Endothelial cell of umbilical vein (primary cell): ENCODE measurements around the gene UGT1A7. TPM values are rescaled to one million over a fixed set of nuclear protein-coding genes. Genes with fewer than 3 reads are reported as not detected.

Source experiments
- BruUV-seq: library from RNA; stranded (reverse); fragments of 400-500 nt; replicated peaks from 2 replicates; lab custom pipeline; 2021; lab: Mats Ljungman, UMichigan
- CTCF ChIA-PET: fragments of 300-600, 350-600 bp; sonication (Branson Sonifier 250); formaldehyde crosslinking; loops from one replicate; lab custom pipeline; 2021; ENCODE audit warnings: antibody characterized with exemption, inconsistent platforms; lab: Charles Lee
- POLR2A ChIA-PET: fragments of 300-600, 350-600 bp; sonication (Branson Sonifier 250); formaldehyde crosslinking; loops from one replicate; lab custom pipeline; 2021; ENCODE audit warnings: antibody characterized with exemption, inconsistent platforms; lab: Charles Lee
- DNase-seq: peaks from one replicate; pipeline ENCODE4 v3.0.0-alpha.2; 2011; ENCODE audit warnings: low read depth, low spot score
- FAIRE-seq: peaks from 2 replicates; lab custom pipeline; 2011; peaks lifted over from hg19 to GRCh38; lab: Jason Lieb, UNC
- H2AFZ ChIP-seq: 2 replicates; pipeline ENCODE4 v1.6.0; 2012; ENCODE audit warnings: low read depth, low read length, control low read depth, inconsistent platforms
- H3K27ac ChIP-seq: 2 replicates; pipeline ENCODE4 v1.5.1; 2011; ENCODE audit warnings: low read depth, mild to moderate bottlenecking, control low read depth, low read length, moderate library complexity; ENCODE audit not compliant: insufficient read depth
- H3K27me3 ChIP-seq, 2 experiments: 2 replicates each; pipeline versions ENCODE4 v1.6.0 to v1.6.1; 2011; ENCODE audit warnings: low read length in 2 of 2, mixed read lengths in 1 of 2; ENCODE audit not compliant: control insufficient read depth in 2 of 2, insufficient read depth in 2 of 2
- H3K36me3 ChIP-seq, 2 experiments: 2 replicates in 1 of 2; 3 replicates in 1 of 2; pipeline ENCODE4 v1.5.1; 2011; ENCODE audit warnings: low read length in 2 of 2, mild to moderate bottlenecking in 1 of 2, moderate library complexity in 1 of 2; ENCODE audit not compliant: control insufficient read depth in 2 of 2, insufficient read depth in 2 of 2; ENCODE audit errors: extremely low read depth in 1 of 2
- H3K4me1 ChIP-seq: 3 replicates; pipeline ENCODE4 v1.5.1; 2011; ENCODE audit warnings: mild to moderate bottlenecking, low read length; ENCODE audit not compliant: control insufficient read depth, insufficient read depth; ENCODE audit errors: extremely low read depth
- H3K4me2 ChIP-seq: 2 replicates; pipeline ENCODE4 v1.6.1; 2011; ENCODE audit warnings: low read length, control low read depth, mixed read lengths; ENCODE audit not compliant: insufficient read depth
- H3K4me3 ChIP-seq, 3 experiments: fragments of 200-600 bp in 1 of 3; sonication (generic), shearing (Covaris generic) in 1 of 3; replicated peaks in 1 of 3; 2 replicates each; pipeline ENCODE4 v1.5.1; 2011 to 2016; ENCODE audit warnings: control low read depth in 3 of 3, low read length in 3 of 3, mild to moderate bottlenecking in 2 of 3, inconsistent platforms in 1 of 3, low read depth in 1 of 3, moderate library complexity in 1 of 3; ENCODE audit not compliant: insufficient read depth in 1 of 3
- H3K79me2 ChIP-seq: 2 replicates; pipeline ENCODE4 v1.6.0; 2012; ENCODE audit warnings: low read length, inconsistent platforms; ENCODE audit not compliant: control insufficient read depth, insufficient read depth
- H3K9ac ChIP-seq: replicated peaks from 2 replicates; pipeline ENCODE3; 2011; ENCODE audit warnings: low read length, control low read depth; ENCODE audit not compliant: insufficient read depth; ENCODE audit errors: extremely low read depth
- H3K9me1 ChIP-seq: replicated peaks from 3 replicates; pipeline ENCODE4 v1.6.0; 2011; ENCODE audit warnings: mild to moderate bottlenecking, low read length; ENCODE audit not compliant: control insufficient read depth, insufficient read depth; ENCODE audit errors: extremely low read depth
- H3K9me3 ChIP-seq: replicated peaks from 2 replicates; pipeline ENCODE4 v1.5.1; 2012; ENCODE audit warnings: low read length, inconsistent platforms; ENCODE audit not compliant: control insufficient read depth, insufficient read depth
- H4K20me1 ChIP-seq: replicated peaks from 2 replicates; pipeline ENCODE3; 2011; ENCODE audit warnings: mild to moderate bottlenecking, low read length; ENCODE audit not compliant: control insufficient read depth, insufficient read depth; ENCODE audit errors: extremely low read depth
- CTCF ChIP-seq, 2 donors: IDR thresholded peaks; 1 replicate in 1 of 2; 2 replicates in 1 of 2; pipeline ENCODE4 v1.5.1; 2011; ENCODE audit warnings: low read length in 2 of 2, mild to moderate bottlenecking in 2 of 2, moderate library complexity in 2 of 2, control low read depth in 1 of 2, inconsistent platforms in 1 of 2, low read depth in 1 of 2; ENCODE audit not compliant: insufficient read depth in 1 of 2; ENCODE audit errors: extremely low read depth in 1 of 2
- EZH2 ChIP-seq: IDR thresholded peaks from 2 replicates; pipeline ENCODE4 v1.6.1; 2012; ENCODE audit warnings: borderline replicate concordance, low read depth, mild to moderate bottlenecking, moderate library complexity, low read length, inconsistent platforms; ENCODE audit not compliant: severe bottlenecking
- FOS ChIP-seq: IDR thresholded peaks from 2 replicates; pipeline ENCODE4 v1.6.1; 2011; ENCODE audit warnings: mild to moderate bottlenecking, low read length, moderate library complexity, borderline replicate concordance; ENCODE audit not compliant: insufficient read depth
- GATA2 ChIP-seq: IDR thresholded peaks from 2 replicates; pipeline ENCODE4 v1.7.0; 2011; ENCODE audit warnings: low read depth, mild to moderate bottlenecking, moderate library complexity, mixed read lengths, low read length; ENCODE audit not compliant: insufficient read length, insufficient read depth
- JUN ChIP-seq: IDR thresholded peaks from 2 replicates; pipeline ENCODE4 v1.6.1; 2011; ENCODE audit warnings: borderline replicate concordance, low read depth; ENCODE audit not compliant: insufficient read length, insufficient read depth
- MAX ChIP-seq: IDR thresholded peaks from 2 replicates; pipeline ENCODE4 v1.6.1; 2011; ENCODE audit not compliant: insufficient read depth, insufficient read length
- MYC ChIP-seq: IDR thresholded peaks from one replicate; pipeline ENCODE4 v1.6.1; 2011; ENCODE audit warnings: mild to moderate bottlenecking, low read depth, low read length
- POLR2A ChIP-seq: IDR thresholded peaks from 2 replicates; pipeline ENCODE4 v1.6.1; 2012; ENCODE audit warnings: low read depth, mild to moderate bottlenecking, control low read depth, low read length
- POLR2AphosphoS5 ChIP-seq: IDR thresholded peaks from 2 replicates; pipeline ENCODE4 v1.6.1; 2012; ENCODE audit warnings: low read depth, mild to moderate bottlenecking, control low read depth, low read length, moderate library complexity; ENCODE audit not compliant: insufficient read depth
- dilution Hi-C: fragments of 300-500 bp; cut with MboI; formaldehyde crosslinking; loops from one replicate; pipeline ENCODE4 v1.15.0; 2019; ENCODE audit warnings: low sequenced_read_pairs; ENCODE audit not compliant: extremely low pct_ligation_motif_present
- intact Hi-C: fragments of 100-400 bp; cut with micrococcal nuclease; formaldehyde crosslinking; loops from one replicate; pipeline ENCODE4 v1.10.0; 2022
- polyA plus RNA-seq, 4 experiments: library from polyadenylated mRNA; depleted of rRNA in 3 of 4; stranded (reverse) in 3 of 4; unstranded in 1 of 4; fragments of >200 nt; gene quantifications; 2 replicates each; pipeline versions ENCODE4 v1.2.1 to v1.2.3, GENCODE V29; 2011 to 2012; ENCODE audit warnings: missing spikeins in 1 of 4
- total RNA-seq: library from RNA; stranded (reverse); gene quantifications from 2 replicates; pipeline ENCODE4 v1.2.3, GENCODE V29; 2021

UGT1A7 gene
- total and polyA plus RNA-seq, 2 donors (not counting 3 experiments of a cell fraction or from before 2014, with no cell fraction given), result not detected

GRCh38 chr2:233689501-233689900, 7.8 kb downstream of the UGT1A7 start:
- H3K27me3 ChIP-seq, result no peaks in the 10 kb centered on the region
- CTCF ChIA-PET, result interaction anchor here (1.0 to 1.5 kb wide), 3 partner anchors 18 to 276 kb away, joined by 3 to 4 read pairs (median 3); no protein-coding TSS in a partner anchor
- no peak overlapping the region for H2AFZ ChIP-seq
- H3K4me3 ChIP-seq, result no peak overlapping the region
- H3K9me1 ChIP-seq, result no peaks in the 10 kb centered on the region
- peak; percentile 90 for FAIRE-seq
- H3K27ac ChIP-seq, result peak overlapping the region; percentile 68
- H4K20me1 ChIP-seq, result no peaks in the 10 kb centered on the region
- POLR2A ChIA-PET, result no interaction called here
- no TSS peak for BruUV-seq
- H3K9me3 ChIP-seq, result no peaks in the 10 kb centered on the region
- H3K79me2 ChIP-seq, result no peaks in the 10 kb centered on the region
- dilution Hi-C loops, result no loop called here
- H3K36me3 ChIP-seq, result no peaks in the 10 kb centered on the region
- intact Hi-C loops, result loop anchor here (1.0 kb wide), 1 partner anchor 11 kb away; no protein-coding TSS in a partner anchor
- TF ChIP-seq EZH2 (no peak), POLR2A (peak; percentile 29), MYC (no peak), MAX (no peak), POLR2AphosphoS5 (no peak), CTCF (IDR thresholded peaks at IDR 0.05; ENCODE audit: extremely low read depth in 1 of 2, insufficient read depth in 1 of 2, low read depth in 1 of 2, low read length in 2 of 2) (no peak), GATA2 (peak; percentile 25), JUN (peak; percentile 21), FOS (no peak)
- H3K4me1 ChIP-seq, result peaks cover 17% of the 10 kb centered on the region
- peak; percentile 97 for DNase-seq
- peak overlapping the region; percentile 17 for H3K9ac ChIP-seq
- H3K4me2 ChIP-seq, result peak overlapping the region; percentile 31
